ENCODE measurements around the gene DUSP19. TPM values are rescaled to one million over a fixed set of nuclear protein-coding genes. Genes with fewer than 3 reads are reported as not detected.

DUSP19 gene
- total and polyA plus RNA-seq, 7 experiments from 2014 or later: 0.66 to 3.3 (median 1.2) TPM

DNA sequence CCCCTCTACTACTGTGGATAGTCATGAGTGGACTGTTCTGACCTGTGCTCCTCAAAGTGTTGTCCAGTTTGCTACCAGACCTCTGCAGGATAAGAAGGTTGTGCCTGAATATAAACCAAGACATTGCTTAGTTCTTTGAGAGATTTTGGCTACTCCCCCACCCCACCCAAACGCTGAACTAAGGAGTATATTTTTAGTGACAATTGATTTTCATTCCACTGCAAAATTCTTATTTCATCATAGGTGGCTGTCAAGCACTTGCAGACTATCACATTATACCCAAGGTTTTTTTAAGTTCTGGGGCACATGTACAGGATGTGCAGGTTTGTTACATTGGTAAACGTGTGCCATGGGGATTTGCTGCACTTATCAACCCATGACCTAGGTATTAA, 13.4 kb downstream of the DUSP19 start:
- intact Hi-C loops (cut with micrococcal nuclease): no loop called here
- H3K27ac ChIP-seq (ENCODE audit: low read depth, low read length): no peak overlapping the region
- H3K36me3 Mint-ChIP-seq: peaks cover 0 to 25% (median 10%) of the 10 kb centered on the region in 5 donors
- DNase-seq: no peak
- no peaks in the 10 kb centered on the region for H3K9me3 ChIP-seq (ENCODE audit: control insufficient read depth in 2 of 3, low read length in 3 of 3)
- ChIA-PET CTCF (no interaction called here), POLR2A (no interaction called here)
- no peak for ATAC-seq
- no peaks in the 10 kb centered on the region for H3K4me1 ChIP-seq (ENCODE audit: control insufficient read depth in 2 of 2, insufficient read depth in 2 of 2, low read length in 2 of 2)
- no peaks in the 10 kb centered on the region for H3K36me3 ChIP-seq (ENCODE audit: control insufficient read depth in 2 of 3, insufficient read depth in 3 of 3, low read length in 3 of 3)
- H3K27me3 Mint-ChIP-seq: no peaks in the 10 kb centered on the region
- no peaks in the 10 kb centered on the region for H3K4me1 Mint-ChIP-seq
- H3K4me3 Mint-ChIP-seq: no peak overlapping the region
- no peaks in the 10 kb centered on the region for H3K9me3 Mint-ChIP-seq
- H3K27ac Mint-ChIP-seq: no peak overlapping the region
- no peak overlapping the region for H3K4me3 ChIP-seq (ENCODE audit: low read length)
- H3K27me3 ChIP-seq (ENCODE audit: control insufficient read depth in 2 of 2, insufficient read depth in 2 of 2, low read length in 2 of 2): no peaks in the 10 kb centered on the region

- Mint-ChIP-seq H3K4me1 (no peaks in the 10 kb centered on the region), H3K27ac (no peak overlapping the region), H3K36me3 (peaks cover 0 to 22% (median 7%) of the 10 kb centered on the region in 5 donors), H3K27me3 (no peaks in the 10 kb centered on the region), H3K9me3 (no peaks in the 10 kb centered on the region), H3K4me3 (no peak overlapping the region)
- DNase-seq: peak in 1 of 9 donors; percentile 15
- ChIA-PET CTCF (interaction anchor here (0.5 to 2.3 kb wide), 4 partner anchors 11 to 853 kb away, joined by 3 to 9 read pairs (median 3); no protein-coding TSS in a partner anchor), POLR2A (no interaction called here)
- ATAC-seq: no peak
- Histone ChIP-seq H3K27ac (ENCODE audit: low read depth, low read length) (no peak overlapping the region), H3K27me3 (ENCODE audit: control insufficient read depth in 2 of 2, insufficient read depth in 2 of 2, low read length in 2 of 2) (no peaks in the 10 kb centered on the region), H3K36me3 (ENCODE audit: control insufficient read depth in 2 of 3, insufficient read depth in 3 of 3, low read length in 3 of 3) (no peaks in the 10 kb centered on the region), H3K4me1 (ENCODE audit: control insufficient read depth in 2 of 2, insufficient read depth in 2 of 2, low read length in 2 of 2) (no peaks in the 10 kb centered on the region), H3K4me3 (ENCODE audit: low read length) (no peak overlapping the region), H3K9me3 (ENCODE audit: control insufficient read depth in 2 of 3, low read length in 3 of 3) (no peaks in the 10 kb centered on the region)
- intact Hi-C loops (cut with micrococcal nuclease): loop anchor here in 1 of 2 donors (2.0 kb wide), 1 partner anchor 327 kb away; no protein-coding TSS in a partner anchor
These were observed 15.5 kb downstream of the DUSP19 start for GRCh38 chr2:183093857-183094657.

DNA sequence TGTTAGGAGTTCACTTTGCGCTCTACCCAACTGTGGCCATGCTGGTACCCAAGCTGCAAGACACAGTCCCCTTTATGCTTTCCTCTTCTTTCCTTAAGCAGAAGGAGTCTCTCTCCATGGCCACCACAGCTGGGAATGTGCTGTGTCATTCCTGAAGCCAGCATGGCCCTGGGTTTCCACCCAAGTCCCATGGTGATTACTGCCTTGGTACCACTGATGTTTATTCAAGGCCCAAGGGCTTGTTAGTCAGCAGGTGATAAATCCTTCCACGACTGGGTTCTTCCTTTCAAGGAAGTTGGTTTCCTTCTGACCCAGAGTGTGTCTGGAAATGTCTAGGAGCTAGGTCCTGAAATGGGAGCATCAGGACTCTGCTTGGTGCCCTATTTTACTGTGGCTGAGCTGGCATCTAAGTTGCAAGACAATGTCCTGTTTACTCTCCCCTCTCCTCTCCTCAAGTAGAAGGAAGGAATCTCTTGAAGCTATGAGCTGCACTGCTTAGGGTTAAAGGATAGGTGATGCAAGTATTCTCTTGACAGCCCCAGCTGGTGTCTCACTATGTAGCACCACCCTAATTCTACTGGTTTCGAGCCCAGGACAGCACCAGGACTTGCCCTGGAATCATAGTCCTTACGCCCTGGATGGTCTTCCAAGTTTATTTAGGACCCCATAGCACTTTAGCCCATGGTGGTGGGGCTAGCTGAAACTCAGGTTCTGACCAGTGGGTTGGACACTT, 27.0 kb downstream of the DUSP19 start:
- no peaks in the 10 kb centered on the region for H3K9me3 Mint-ChIP-seq
- H3K36me3 Mint-ChIP-seq: no peaks in the 10 kb centered on the region
- DNase-seq: no peak
- no peak overlapping the region for H3K27ac ChIP-seq (ENCODE audit: low read depth, low read length)
- no peak overlapping the region for H3K27ac Mint-ChIP-seq
- CTCF ChIA-PET: no interaction called here
- no peaks in the 10 kb centered on the region for H3K4me1 Mint-ChIP-seq
- H3K36me3 ChIP-seq (ENCODE audit: control insufficient read depth in 2 of 3, insufficient read depth in 3 of 3, low read length in 3 of 3): no peaks in the 10 kb centered on the region
- no peak overlapping the region for H3K4me3 Mint-ChIP-seq
- peaks cover 11 to 28% (median 13%) of the 10 kb centered on the region in 5 donors for H3K27me3 Mint-ChIP-seq
- intact Hi-C loops (cut with micrococcal nuclease): no loop called here
- H3K4me3 ChIP-seq (ENCODE audit: low read length): no peak overlapping the region
- ATAC-seq: no peak
- H3K9me3 ChIP-seq (ENCODE audit: control insufficient read depth in 2 of 3, low read length in 3 of 3): no peaks in the 10 kb centered on the region
- H3K4me1 ChIP-seq (ENCODE audit: control insufficient read depth in 2 of 2, insufficient read depth in 2 of 2, low read length in 2 of 2): no peaks in the 10 kb centered on the region
- POLR2A ChIA-PET: no interaction called here
- no peaks in the 10 kb centered on the region for H3K27me3 ChIP-seq (ENCODE audit: control insufficient read depth in 2 of 2, insufficient read depth in 2 of 2, low read length in 2 of 2)

- Histone ChIP-seq H3K27me3 (ENCODE audit: control insufficient read depth in 2 of 2, insufficient read depth in 2 of 2, low read length in 2 of 2) (no peaks in the 10 kb centered on the region), H3K4me3 (ENCODE audit: low read length) (no peak overlapping the region), H3K36me3 (ENCODE audit: control insufficient read depth in 2 of 3, insufficient read depth in 3 of 3, low read length in 3 of 3) (no peaks in the 10 kb centered on the region), H3K4me1 (ENCODE audit: control insufficient read depth in 2 of 2, insufficient read depth in 2 of 2, low read length in 2 of 2) (no peaks in the 10 kb centered on the region), H3K27ac (ENCODE audit: low read depth, low read length) (no peak overlapping the region), H3K9me3 (ENCODE audit: control insufficient read depth in 2 of 3, low read length in 3 of 3) (no peaks in the 10 kb centered on the region)
- H3K4me1 Mint-ChIP-seq: peaks cover 0 to 5% (median 0%) of the 10 kb centered on the region in 7 donors
- H3K36me3 Mint-ChIP-seq: no peaks in the 10 kb centered on the region
- intact Hi-C loops (cut with micrococcal nuclease): no loop called here
- no peak for DNase-seq
- no peak for ATAC-seq
- no peaks in the 10 kb centered on the region for H3K9me3 Mint-ChIP-seq
- ChIA-PET CTCF (no interaction called here), POLR2A (no interaction called here)
- H3K27ac Mint-ChIP-seq: no peak overlapping the region
- peaks cover under 1 to 28% (median 16%) of the 10 kb centered on the region in 5 donors for H3K27me3 Mint-ChIP-seq
- no peak overlapping the region for H3K4me3 Mint-ChIP-seq
These were observed 34.0 kb downstream of the DUSP19 start for GRCh38 chr2:183112577-183112976.

DNA sequence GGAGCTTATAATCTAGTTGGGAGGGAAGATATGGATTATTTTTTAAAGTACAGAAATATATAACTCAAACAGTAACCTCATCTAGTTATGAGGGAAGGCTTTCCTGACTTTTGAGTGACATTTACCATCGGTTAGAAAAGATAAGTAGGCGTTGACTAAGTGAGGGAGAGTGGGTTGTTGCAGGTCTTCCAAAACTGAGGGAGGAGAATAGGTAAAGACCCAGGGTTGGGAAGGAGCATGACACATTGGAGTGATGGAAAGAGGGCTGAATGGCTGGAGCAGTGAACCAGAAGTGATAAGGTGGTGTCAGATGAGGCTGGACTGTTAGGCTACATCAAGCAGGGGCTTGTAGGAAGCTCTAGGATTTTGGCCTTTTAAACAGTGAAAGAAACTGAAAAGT, 35.1 kb downstream of the DUSP19 start:
- Histone ChIP-seq H3K27me3 (ENCODE audit: control insufficient read depth in 2 of 2, insufficient read depth in 2 of 2, low read length in 2 of 2) (no peaks in the 10 kb centered on the region), H3K9me3 (ENCODE audit: control insufficient read depth in 2 of 3, low read length in 3 of 3) (no peaks in the 10 kb centered on the region), H3K27ac (ENCODE audit: low read depth, low read length) (no peak overlapping the region), H3K4me3 (ENCODE audit: low read length) (no peak overlapping the region), H3K4me1 (ENCODE audit: control insufficient read depth in 2 of 2, insufficient read depth in 2 of 2, low read length in 2 of 2) (no peaks in the 10 kb centered on the region), H3K36me3 (ENCODE audit: control insufficient read depth in 2 of 3, insufficient read depth in 3 of 3, low read length in 3 of 3) (no peaks in the 10 kb centered on the region)
- ATAC-seq (no peak), DNase-seq (no peak)
- H3K27ac Mint-ChIP-seq: peak overlapping the region in 1 of 9 donors; percentile 8
- no peak overlapping the region for H3K4me3 Mint-ChIP-seq
- peaks cover 0 to 5% (median 0%) of the 10 kb centered on the region in 7 donors for H3K4me1 Mint-ChIP-seq
- H3K27me3 Mint-ChIP-seq: peaks cover 0 to 35% (median 16%) of the 10 kb centered on the region in 5 donors
- no peaks in the 10 kb centered on the region for H3K36me3 Mint-ChIP-seq
- ChIA-PET POLR2A (interaction anchor here (0.8 kb wide), 1 partner anchor 515 kb away, joined by 3 read pairs; no protein-coding TSS in a partner anchor), CTCF (no interaction called here)
- H3K9me3 Mint-ChIP-seq: no peaks in the 10 kb centered on the region
- intact Hi-C loops (cut with micrococcal nuclease): no loop called here

DNA sequence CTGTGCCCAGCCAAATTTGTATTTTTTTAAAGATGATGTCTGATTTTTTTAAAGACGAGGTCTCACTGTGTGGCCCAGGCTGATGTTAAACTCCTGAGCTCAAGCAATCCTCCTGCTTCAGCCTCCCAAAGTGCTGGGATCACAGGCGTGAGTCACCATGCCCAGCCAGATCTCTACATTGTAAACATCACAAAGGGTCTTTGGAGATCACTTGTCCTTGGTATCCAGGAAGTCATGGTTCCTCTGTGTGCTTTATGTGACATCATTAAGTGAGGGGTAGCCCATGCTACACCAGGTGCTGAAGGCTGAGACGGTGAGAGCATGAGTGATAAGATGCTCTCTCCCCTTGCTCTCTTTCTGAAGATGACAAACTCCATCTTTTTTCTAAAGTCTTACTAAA, 38.7 kb downstream of the DUSP19 start:
- no peaks in the 10 kb centered on the region for H3K9me3 Mint-ChIP-seq
- ChIA-PET CTCF (no interaction called here), POLR2A (no interaction called here)
- Histone ChIP-seq H3K36me3 (ENCODE audit: control insufficient read depth in 2 of 3, insufficient read depth in 3 of 3, low read length in 3 of 3) (no peaks in the 10 kb centered on the region), H3K4me1 (ENCODE audit: control insufficient read depth in 2 of 2, insufficient read depth in 2 of 2, low read length in 2 of 2) (no peaks in the 10 kb centered on the region), H3K4me3 (ENCODE audit: low read length) (no peak overlapping the region), H3K27me3 (ENCODE audit: control insufficient read depth in 2 of 2, insufficient read depth in 2 of 2, low read length in 2 of 2) (no peaks in the 10 kb centered on the region), H3K9me3 (ENCODE audit: control insufficient read depth in 2 of 3, low read length in 3 of 3) (no peaks in the 10 kb centered on the region), H3K27ac (ENCODE audit: low read depth, low read length) (no peak overlapping the region)
- DNase-seq: no peak
- peaks cover 0 to 5% (median 0%) of the 10 kb centered on the region in 7 donors for H3K4me1 Mint-ChIP-seq
- peaks cover 0 to 6% (median 0%) of the 10 kb centered on the region in 5 donors for H3K36me3 Mint-ChIP-seq
- peaks cover 7 to 43% (median 21%) of the 10 kb centered on the region in 5 donors for H3K27me3 Mint-ChIP-seq
- H3K27ac Mint-ChIP-seq: no peak overlapping the region
- intact Hi-C loops (cut with micrococcal nuclease): no loop called here
- H3K4me3 Mint-ChIP-seq: no peak overlapping the region
- ATAC-seq: no peak

Data from naive thymus-derived CD4-positive, alpha-beta T cell (primary cell).